ENCODE measurements around the gene AGAP1. TPM values are rescaled to one million over a fixed set of nuclear protein-coding genes. Genes with fewer than 3 reads are reported as not detected.

The AGAP1 gene
- total RNA-seq, 1 donor from 2014 or later, result 18.3 TPM

- Histone ChIP-seq H3K27ac (ENCODE audit: low read depth, low read length) (no peak overlapping the region), H3K4me3 (ENCODE audit: low read length in 3 of 3) (no peak overlapping the region), H3K4me1 (ENCODE audit: control insufficient read depth in 3 of 3, insufficient read depth in 3 of 3, low read length in 3 of 3) (peaks cover 3 to 16% (median 6%) of the 10 kb centered on the region in 3 donors), H3K27me3 (ENCODE audit: control insufficient read depth in 3 of 3, insufficient read depth in 3 of 3, low read length in 3 of 3) (no peaks in the 10 kb centered on the region), H3K9ac (ENCODE audit: low read depth in 1 of 3, low read length in 3 of 3) (no peak overlapping the region), H3K9me3 (ENCODE audit: control insufficient read depth in 3 of 3, low read length in 3 of 3) (no peaks in the 10 kb centered on the region), H3K36me3 (ENCODE audit: control insufficient read depth in 3 of 3, insufficient read depth in 3 of 3, low read length in 3 of 3) (no peaks in the 10 kb centered on the region)
These were observed 50.2 kb downstream of the AGAP1 start for GRCh38 chr2:235543851-235544688.

- Histone ChIP-seq H3K9me3 (ENCODE audit: control insufficient read depth in 3 of 3, low read length in 3 of 3) (no peaks in the 10 kb centered on the region), H3K4me1 (ENCODE audit: control insufficient read depth in 3 of 3, insufficient read depth in 3 of 3, low read length in 3 of 3) (peaks cover 3 to 16% (median 6%) of the 10 kb centered on the region in 3 donors), H3K27me3 (ENCODE audit: control insufficient read depth in 3 of 3, insufficient read depth in 3 of 3, low read length in 3 of 3) (no peaks in the 10 kb centered on the region), H3K9ac (ENCODE audit: low read depth in 1 of 3, low read length in 3 of 3) (no peak overlapping the region), H3K27ac (ENCODE audit: low read depth, low read length) (no peak overlapping the region), H3K4me3 (ENCODE audit: low read length in 3 of 3) (no peak overlapping the region), H3K36me3 (ENCODE audit: control insufficient read depth in 3 of 3, insufficient read depth in 3 of 3, low read length in 3 of 3) (no peaks in the 10 kb centered on the region)
These were observed 50.8 kb downstream of the AGAP1 start for GRCh38 chr2:235544689-235544969.

DNA sequence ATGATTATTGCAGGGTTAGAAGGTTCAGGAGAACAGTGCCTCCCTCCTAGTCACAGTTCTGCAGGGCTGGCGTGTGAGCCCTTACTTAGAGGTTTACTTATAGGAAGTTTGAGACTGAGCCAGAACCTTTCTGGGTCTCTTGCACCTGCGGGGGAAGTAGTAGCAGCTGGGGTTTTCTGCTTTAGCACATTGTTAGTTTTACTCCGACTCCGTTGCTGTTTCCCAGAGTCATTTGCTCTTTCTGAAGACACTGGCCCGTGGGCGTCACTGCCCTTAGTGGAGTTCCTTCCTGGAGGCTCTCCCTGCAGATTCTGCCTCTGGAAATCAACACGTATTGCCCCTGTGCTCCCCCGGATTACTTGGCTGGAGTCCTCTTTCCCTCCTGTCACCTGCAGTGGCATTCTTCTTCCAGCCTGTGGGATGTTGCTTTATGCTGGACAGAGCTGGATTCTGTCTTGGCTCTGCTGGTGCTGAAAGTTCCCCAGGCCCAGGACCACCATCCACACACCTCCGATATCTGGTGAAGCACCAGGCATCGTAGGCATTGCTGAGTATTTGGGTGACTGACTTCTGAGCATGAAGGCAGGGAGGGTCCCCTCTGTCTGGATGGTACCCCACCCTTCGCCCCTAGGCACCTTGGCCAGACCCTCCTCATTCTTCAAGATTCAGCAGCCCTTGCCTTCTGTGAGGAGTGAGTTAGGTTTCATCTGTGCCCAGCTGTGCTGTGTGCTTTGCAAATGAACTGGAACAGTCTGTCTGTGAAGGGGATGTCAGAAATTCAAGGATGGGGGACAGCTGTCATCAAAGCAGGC lies 51.7 kb downstream of the AGAP1 start:
- Histone ChIP-seq H3K27ac (ENCODE audit: low read depth, low read length) (no peak overlapping the region), H3K27me3 (ENCODE audit: control insufficient read depth in 3 of 3, insufficient read depth in 3 of 3, low read length in 3 of 3) (no peaks in the 10 kb centered on the region), H3K9ac (ENCODE audit: low read depth in 1 of 3, low read length in 3 of 3) (no peak overlapping the region), H3K36me3 (ENCODE audit: control insufficient read depth in 3 of 3, insufficient read depth in 3 of 3, low read length in 3 of 3) (no peaks in the 10 kb centered on the region), H3K4me3 (ENCODE audit: low read length in 3 of 3) (no peak overlapping the region), H3K9me3 (ENCODE audit: control insufficient read depth in 3 of 3, low read length in 3 of 3) (no peaks in the 10 kb centered on the region), H3K4me1 (ENCODE audit: control insufficient read depth in 3 of 3, insufficient read depth in 3 of 3, low read length in 3 of 3) (peaks cover 3 to 16% (median 6%) of the 10 kb centered on the region in 3 donors)

DNA sequence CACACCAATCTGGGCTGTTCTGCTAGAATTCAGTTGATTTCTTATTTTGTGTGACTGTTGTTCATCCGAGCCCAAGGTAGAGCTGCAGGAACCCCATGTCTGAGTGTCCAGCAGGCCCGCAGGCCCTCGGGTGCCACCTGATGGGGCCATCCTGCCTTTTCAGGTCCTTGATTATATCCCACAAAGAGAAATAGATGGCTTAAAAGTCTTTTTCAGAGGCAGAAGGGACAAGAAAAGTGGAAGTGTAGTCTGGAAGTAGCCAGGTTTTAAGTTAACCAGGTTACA lies 52.2 kb downstream of the AGAP1 start:
- Histone ChIP-seq H3K36me3 (ENCODE audit: control insufficient read depth in 3 of 3, insufficient read depth in 3 of 3, low read length in 3 of 3) (no peaks in the 10 kb centered on the region), H3K4me3 (ENCODE audit: low read length in 3 of 3) (no peak overlapping the region), H3K9me3 (ENCODE audit: control insufficient read depth in 3 of 3, low read length in 3 of 3) (no peaks in the 10 kb centered on the region), H3K9ac (ENCODE audit: low read depth in 1 of 3, low read length in 3 of 3) (no peak overlapping the region), H3K4me1 (ENCODE audit: control insufficient read depth in 3 of 3, insufficient read depth in 3 of 3, low read length in 3 of 3) (peaks cover 3 to 16% (median 6%) of the 10 kb centered on the region in 3 donors), H3K27me3 (ENCODE audit: control insufficient read depth in 3 of 3, insufficient read depth in 3 of 3, low read length in 3 of 3) (no peaks in the 10 kb centered on the region), H3K27ac (ENCODE audit: low read depth, low read length) (no peak overlapping the region)

- Histone ChIP-seq H3K9me3 (ENCODE audit: control insufficient read depth in 3 of 3, low read length in 3 of 3) (no peaks in the 10 kb centered on the region), H3K4me1 (ENCODE audit: control insufficient read depth in 3 of 3, insufficient read depth in 3 of 3, low read length in 3 of 3) (peaks cover 6 to 16% (median 9%) of the 10 kb centered on the region in 3 donors), H3K27ac (ENCODE audit: low read depth, low read length) (no peak overlapping the region), H3K9ac (ENCODE audit: low read depth in 1 of 3, low read length in 3 of 3) (no peak overlapping the region), H3K4me3 (ENCODE audit: low read length in 3 of 3) (no peak overlapping the region), H3K36me3 (ENCODE audit: control insufficient read depth in 3 of 3, insufficient read depth in 3 of 3, low read length in 3 of 3) (no peaks in the 10 kb centered on the region), H3K27me3 (ENCODE audit: control insufficient read depth in 3 of 3, insufficient read depth in 3 of 3, low read length in 3 of 3) (no peaks in the 10 kb centered on the region)
These were observed 52.6 kb downstream of the AGAP1 start for GRCh38 chr2:235546436-235546835.

- no peak overlapping the region for H3K4me3 ChIP-seq (ENCODE audit: low read length in 3 of 3)
- no peaks in the 10 kb centered on the region for H3K9me3 ChIP-seq (ENCODE audit: control insufficient read depth in 3 of 3, low read length in 3 of 3)
- H3K27ac ChIP-seq (ENCODE audit: low read depth, low read length), result no peak overlapping the region
- H3K4me1 ChIP-seq (ENCODE audit: control insufficient read depth in 3 of 3, insufficient read depth in 3 of 3, low read length in 3 of 3), result peaks cover 21 to 41% (median 32%) of the 10 kb centered on the region in 3 donors
- no peaks in the 10 kb centered on the region for H3K36me3 ChIP-seq (ENCODE audit: control insufficient read depth in 3 of 3, insufficient read depth in 3 of 3, low read length in 3 of 3)
- H3K27me3 ChIP-seq (ENCODE audit: control insufficient read depth in 3 of 3, insufficient read depth in 3 of 3, low read length in 3 of 3), result no peaks in the 10 kb centered on the region
- no peak overlapping the region for H3K9ac ChIP-seq (ENCODE audit: low read depth in 1 of 3, low read length in 3 of 3)
These were observed 56.0 kb downstream of the AGAP1 start for GRCh38 chr2:235549735-235550377.

- Histone ChIP-seq H3K4me1 (ENCODE audit: control insufficient read depth in 3 of 3, insufficient read depth in 3 of 3, low read length in 3 of 3) (peaks cover 21 to 42% (median 36%) of the 10 kb centered on the region in 3 donors), H3K27me3 (ENCODE audit: control insufficient read depth in 3 of 3, insufficient read depth in 3 of 3, low read length in 3 of 3) (no peaks in the 10 kb centered on the region), H3K27ac (ENCODE audit: low read depth, low read length) (no peak overlapping the region), H3K9ac (ENCODE audit: low read depth in 1 of 3, low read length in 3 of 3) (no peak overlapping the region), H3K4me3 (ENCODE audit: low read length in 3 of 3) (no peak overlapping the region), H3K36me3 (ENCODE audit: control insufficient read depth in 3 of 3, insufficient read depth in 3 of 3, low read length in 3 of 3) (no peaks in the 10 kb centered on the region), H3K9me3 (ENCODE audit: control insufficient read depth in 3 of 3, low read length in 3 of 3) (no peaks in the 10 kb centered on the region)
These were observed 56.5 kb downstream of the AGAP1 start for GRCh38 chr2:235550378-235550760.

GRCh38 chr2:235550946-235551345 lies 57.1 kb downstream of the AGAP1 start:
- Histone ChIP-seq H3K27me3 (ENCODE audit: control insufficient read depth in 3 of 3, insufficient read depth in 3 of 3, low read length in 3 of 3) (no peaks in the 10 kb centered on the region), H3K27ac (ENCODE audit: low read depth, low read length) (no peak overlapping the region), H3K9me3 (ENCODE audit: control insufficient read depth in 3 of 3, low read length in 3 of 3) (no peaks in the 10 kb centered on the region), H3K9ac (ENCODE audit: low read depth in 1 of 3, low read length in 3 of 3) (no peak overlapping the region), H3K4me3 (ENCODE audit: low read length in 3 of 3) (no peak overlapping the region), H3K4me1 (ENCODE audit: control insufficient read depth in 3 of 3, insufficient read depth in 3 of 3, low read length in 3 of 3) (peaks cover 21 to 36% (median 33%) of the 10 kb centered on the region in 3 donors), H3K36me3 (ENCODE audit: control insufficient read depth in 3 of 3, insufficient read depth in 3 of 3, low read length in 3 of 3) (no peaks in the 10 kb centered on the region)

DNA sequence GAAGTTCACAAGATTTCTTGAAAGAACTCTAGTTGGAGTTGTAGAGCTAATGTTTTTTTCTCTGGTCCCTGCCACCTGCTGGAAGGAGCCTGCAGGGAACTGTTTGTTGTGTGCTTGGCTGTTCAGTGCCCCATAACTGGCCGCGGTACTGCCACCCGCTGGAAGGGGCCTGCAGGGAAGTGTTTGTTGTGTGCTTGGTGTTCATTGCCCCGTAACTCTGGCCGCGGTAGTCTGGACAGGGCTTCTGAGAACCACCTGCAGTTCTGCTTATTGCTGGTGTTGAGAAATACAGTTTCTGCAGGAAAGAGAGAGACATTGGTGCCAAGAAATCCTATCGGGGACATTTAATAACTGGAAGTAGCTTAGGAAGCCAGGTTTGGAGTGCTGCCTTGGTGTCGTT lies 58.1 kb downstream of the AGAP1 start:
- H3K4me3 ChIP-seq (ENCODE audit: low read length in 3 of 3), result peak overlapping the region in 1 of 3 donors; percentile 14

GRCh38 chr2:235552671-235553070 lies 58.8 kb downstream of the AGAP1 start:
- Histone ChIP-seq H3K27me3 (ENCODE audit: control insufficient read depth in 3 of 3, insufficient read depth in 3 of 3, low read length in 3 of 3) (no peaks in the 10 kb centered on the region), H3K36me3 (ENCODE audit: control insufficient read depth in 3 of 3, insufficient read depth in 3 of 3, low read length in 3 of 3) (no peaks in the 10 kb centered on the region), H3K4me1 (ENCODE audit: control insufficient read depth in 3 of 3, insufficient read depth in 3 of 3, low read length in 3 of 3) (peaks cover 18 to 38% (median 30%) of the 10 kb centered on the region in 3 donors), H3K9me3 (ENCODE audit: control insufficient read depth in 3 of 3, low read length in 3 of 3) (no peaks in the 10 kb centered on the region), H3K9ac (ENCODE audit: low read depth in 1 of 3, low read length in 3 of 3) (no peak overlapping the region), H3K4me3 (ENCODE audit: low read length in 3 of 3) (no peak overlapping the region), H3K27ac (ENCODE audit: low read depth, low read length) (no peak overlapping the region)

More for the DNA sequence above, 58.1 kb downstream of the AGAP1 start:
- Histone ChIP-seq H3K4me1 (ENCODE audit: control insufficient read depth in 3 of 3, insufficient read depth in 3 of 3, low read length in 3 of 3) (peaks cover 18 to 35% (median 32%) of the 10 kb centered on the region in 3 donors), H3K27me3 (ENCODE audit: control insufficient read depth in 3 of 3, insufficient read depth in 3 of 3, low read length in 3 of 3) (no peaks in the 10 kb centered on the region), H3K27ac (ENCODE audit: low read depth, low read length) (no peak overlapping the region), H3K9me3 (ENCODE audit: control insufficient read depth in 3 of 3, low read length in 3 of 3) (no peaks in the 10 kb centered on the region), H3K9ac (ENCODE audit: low read depth in 1 of 3, low read length in 3 of 3) (peak overlapping the region in 1 of 3 donors; percentile 34), H3K36me3 (ENCODE audit: control insufficient read depth in 3 of 3, insufficient read depth in 3 of 3, low read length in 3 of 3) (no peaks in the 10 kb centered on the region)

Data from skeletal muscle tissue (tissue), 4 donors.